NCI-H1105 treated with DMSO at 0.1 percent for 48 hours (cell line): Measurements from ENCODE around the gene CLC.
"Not testable (repeated sequence)": the region's sequence is repeated elsewhere in the genome, so short reads cannot be mapped to it uniquely, and the experiment has no call there.

Experiments
- DNase-seq: peaks from one replicate; lab custom pipeline; 2025; lab: John Stamatoyannopoulos, UW

Gene CLC

GRCh38 chr19:39728040-39728439 lies 9.8 kb downstream of the CLC start:
- no peak for DNase-seq

GRCh38 chr19:39727070-39727800 lies 10.6 kb downstream of the CLC start:
- no peak for DNase-seq

- DNase-seq = no peak
Observed at GRCh38 chr19:39725995-39726394, 11.8 kb downstream of the CLC start.

GRCh38 chr19:39720144-39720543 lies 17.7 kb downstream of the CLC start:
- DNase-seq = not testable (repeated sequence)

- DNase-seq = no peak
Observed at GRCh38 chr19:39710333-39710890, 27.4 kb downstream of the CLC start.

- DNase-seq = no peak
Observed at GRCh38 chr19:39709026-39709872, 28.6 kb downstream of the CLC start.

GRCh38 chr19:39708594-39708993 lies 29.2 kb downstream of the CLC start:
- DNase-seq = no peak

GRCh38 chr19:39705578-39706188 lies 32.1 kb downstream of the CLC start:
- DNase-seq = no peak

GRCh38 chr19:39704181-39705044 lies 33.4 kb downstream of the CLC start, which contains the start of gene LGALS14:
Gene LGALS14 (plus strand): TSS chr19:39704481. CDS start chr19:39704529, 48 bp downstream.
- no peak for DNase-seq

- no peak for DNase-seq
Observed at GRCh38 chr19:39701291-39701690, 36.5 kb downstream of the CLC start.

- no peak for DNase-seq
Observed at GRCh38 chr19:39698535-39698934, 39.3 kb downstream of the CLC start.

GRCh38 chr19:39696387-39696786 lies 41.4 kb downstream of the CLC start:
- DNase-seq = no peak

- DNase-seq = no peak
Observed at GRCh38 chr19:39695759-39696158, 42.1 kb downstream of the CLC start.

- no peak for DNase-seq
Observed at GRCh38 chr19:39692822-39693221, 45.0 kb downstream of the CLC start.

- DNase-seq = no peak
Observed at GRCh38 chr19:39692166-39692565, 45.7 kb downstream of the CLC start.

GRCh38 chr19:39688637-39689036 lies 49.2 kb downstream of the CLC start:
- DNase-seq = not testable (repeated sequence)

- no peak for DNase-seq
Observed at GRCh38 chr19:39686739-39687138, 51.1 kb downstream of the CLC start.

- no peak for DNase-seq
Observed at GRCh38 chr19:39684267-39684666, 53.6 kb downstream of the CLC start.

- no peak for DNase-seq
Observed at GRCh38 chr19:39681416-39681815, 56.4 kb downstream of the CLC start.
